ENCODE results near the gene NLRP1.
"Not testable (repeated sequence)": the region's sequence is repeated elsewhere in the genome, so short reads cannot be mapped to it uniquely, and the experiment has no call there.

GRCh38 chr17:5573017-5573416 lies 11.3 kb downstream of the NLRP1 start:
- not testable (repeated sequence) for TF ChIP-seq CTCF (conservative IDR thresholded peaks at IDR 0.05; ENCODE audit: low read length); EZH2phosphoT487 (IDR thresholded peaks at IDR 0.05; ENCODE audit: borderline replicate concordance, low read depth, low read length)

Measured in OCI-LY7 (cell line).